H1 (cell line): Measurements from ENCODE around the gene ITM2B. TPM values are rescaled to one million over a fixed set of nuclear protein-coding genes. Genes with fewer than 3 reads are reported as not detected.

ENCODE experiments used
- CTCF ChIA-PET: fragments of 300-600 bp; sonication (Branson Sonifier 250); formaldehyde crosslinking; loops from one replicate; lab custom pipeline; 2021; ENCODE audit not compliant: partially characterized antibody; lab: Charles Lee
- POLR2A ChIA-PET: fragments of 300-600 bp; sonication (Branson Sonifier 250); formaldehyde crosslinking; loops from one replicate; lab custom pipeline; 2021; ENCODE audit warnings: inconsistent platforms; ENCODE audit not compliant: partially characterized antibody; lab: Charles Lee
- DNase-seq, 2 experiments: peaks; one replicate each; pipeline versions ENCODE4 v3.0.0 to v3.0.0-alpha.2; 2010 to 2022; ENCODE audit warnings: low spot score in 2 of 2, low read depth in 1 of 2, mixed read lengths in 1 of 2
- FAIRE-seq: peaks from 2 replicates; lab custom pipeline; 2011; peaks lifted over from hg19 to GRCh38; lab: Jason Lieb, UNC
- H2AFZ ChIP-seq: 2 replicates; pipeline ENCODE4 v1.8.1; 2012; ENCODE audit warnings: low read length, inconsistent platforms
- H2AK5ac ChIP-seq: 2 replicates; pipeline ENCODE4 v1.6.1; 2013; ENCODE audit warnings: low read depth, low read length
- H2BK120ac ChIP-seq: replicated peaks from 2 replicates; pipeline ENCODE3; 2013; ENCODE audit warnings: low read depth, low read length, inconsistent platforms
- H2BK12ac ChIP-seq: 2 replicates; pipeline ENCODE4 v1.6.1; 2013; ENCODE audit warnings: low read depth, low read length
- H2BK15ac ChIP-seq: 2 replicates; pipeline ENCODE4 v1.6.1; 2013; ENCODE audit warnings: low read length
- H2BK20ac ChIP-seq: 2 replicates; pipeline ENCODE4 v1.6.1; 2013; ENCODE audit warnings: low read length
- H2BK5ac ChIP-seq: 2 replicates; pipeline ENCODE4 v1.6.1; 2013; ENCODE audit warnings: low read depth, low read length
- H3K14ac ChIP-seq: 2 replicates; pipeline ENCODE4 v1.6.1; 2013; ENCODE audit warnings: inconsistent platforms; ENCODE audit not compliant: insufficient read length
- H3K18ac ChIP-seq: 2 replicates; pipeline ENCODE4 v1.6.1; 2013; ENCODE audit warnings: low read length; ENCODE audit errors: extremely low read depth
- H3K23ac ChIP-seq: 2 replicates; pipeline ENCODE4 v1.6.1; 2013; ENCODE audit warnings: inconsistent platforms; ENCODE audit not compliant: insufficient read length
- H3K23me2 ChIP-seq: 2 replicates; pipeline ENCODE4 v1.6.1; 2013; ENCODE audit warnings: low read depth, low read length
- H3K27ac ChIP-seq: 2 replicates; pipeline ENCODE4 v1.6.1; 2011; ENCODE audit warnings: low read depth, low read length, inconsistent platforms
- H3K27me3 ChIP-seq, 4 experiments: replicated peaks in 1 of 4; 1 replicate in 1 of 4; 2 replicates in 3 of 4; pipeline versions ENCODE4 v1.6.1 to v1.8.1; 2011 to 2013; ENCODE audit warnings: low read length in 3 of 4, mild to moderate bottlenecking in 3 of 4, inconsistent platforms in 2 of 4, mixed read lengths in 2 of 4, moderate library complexity in 1 of 4; ENCODE audit not compliant: control insufficient read depth in 3 of 4, insufficient read depth in 3 of 4; ENCODE audit errors: extremely low read depth in 1 of 4
- H3K36me3 ChIP-seq, 4 experiments: 2 replicates each; pipeline versions ENCODE4 v1.6.1 to v1.8.1; 2011 to 2013; ENCODE audit warnings: mild to moderate bottlenecking in 4 of 4, low read length in 3 of 4, moderate library complexity in 2 of 4, control low read depth in 1 of 4, inconsistent platforms in 1 of 4; ENCODE audit not compliant: insufficient read depth in 4 of 4, control insufficient read depth in 2 of 4
- H3K4ac ChIP-seq: replicated peaks from 2 replicates; pipeline ENCODE3; 2013; ENCODE audit warnings: low read length, low read depth, mixed read lengths, inconsistent platforms; ENCODE audit not compliant: insufficient read length
- H3K4me1 ChIP-seq, 4 experiments: replicated peaks in 1 of 4; 1 replicate in 1 of 4; 2 replicates in 3 of 4; pipeline versions ENCODE4 v1.6.1 to v1.8.1; 2011 to 2013; ENCODE audit warnings: low read length in 3 of 4, inconsistent platforms in 2 of 4, mixed read lengths in 1 of 4; ENCODE audit not compliant: insufficient read depth in 4 of 4, control insufficient read depth in 3 of 4
- H3K4me2 ChIP-seq, 2 experiments: 2 replicates each; pipeline versions ENCODE4 v1.6.1 to v1.8.1; 2011 to 2013; ENCODE audit warnings: low read depth in 2 of 2, low read length in 2 of 2, control low read depth in 1 of 2, inconsistent platforms in 1 of 2, mild to moderate bottlenecking in 1 of 2; ENCODE audit not compliant: insufficient read depth in 1 of 2
- H3K4me3 ChIP-seq, 4 experiments: fragments of 200-600, 300-600 bp in 1 of 4; sonication (generic), shearing (Covaris generic), sonication (Bioruptor Twin) in 1 of 4; 2 replicates each; pipeline versions ENCODE4 v1.5.1 to v1.8.1; 2011 to 2016; ENCODE audit warnings: low read length in 4 of 4, low read depth in 3 of 4, control low read depth in 2 of 4, inconsistent platforms in 2 of 4, mild to moderate bottlenecking in 2 of 4, mixed read lengths in 1 of 4, moderate library complexity in 1 of 4; ENCODE audit not compliant: insufficient read depth in 2 of 4; ENCODE audit errors: extremely low read depth in 1 of 4
- H3K56ac ChIP-seq: replicated peaks from 2 replicates; pipeline ENCODE3; 2013; ENCODE audit warnings: low read depth, mild to moderate bottlenecking, mixed read lengths, low read length, inconsistent platforms; ENCODE audit not compliant: insufficient read length
- H3K79me1 ChIP-seq: 2 replicates; pipeline ENCODE4 v1.6.1; 2013; ENCODE audit warnings: low read depth, low read length, control low read depth
- H3K79me2 ChIP-seq, 2 experiments: 2 replicates each; pipeline versions ENCODE4 v1.6.1 to v1.8.1; 2012 to 2013; ENCODE audit warnings: low read length in 2 of 2, mild to moderate bottlenecking in 2 of 2, inconsistent platforms in 1 of 2; ENCODE audit not compliant: insufficient read depth in 2 of 2, control insufficient read depth in 1 of 2
- H3K9ac ChIP-seq, 4 experiments: replicated peaks in 1 of 4; 1 replicate in 1 of 4; 2 replicates in 3 of 4; pipeline versions ENCODE4 v1.6.1 to v1.8.1; 2011 to 2013; ENCODE audit warnings: low read depth in 3 of 4, low read length in 3 of 4, control low read depth in 2 of 4, mild to moderate bottlenecking in 2 of 4, moderate library complexity in 2 of 4, inconsistent platforms in 1 of 4; ENCODE audit errors: extremely low read depth in 1 of 4
- H3K9me3 ChIP-seq, 2 experiments: 2 replicates each; pipeline versions ENCODE4 v1.6.1 to v1.8.1; 2012 to 2013; ENCODE audit warnings: mild to moderate bottlenecking in 2 of 2, moderate library complexity in 2 of 2, control low read depth in 1 of 2, inconsistent platforms in 1 of 2, low read depth in 1 of 2, low read length in 1 of 2, mixed read lengths in 1 of 2; ENCODE audit not compliant: insufficient read depth in 2 of 2
- H4K20me1 ChIP-seq, 2 experiments: replicated peaks in 1 of 2; 2 replicates each; pipeline versions ENCODE3 to v1.8.1; 2011 to 2013; ENCODE audit warnings: inconsistent platforms in 2 of 2, low read length in 2 of 2, mild to moderate bottlenecking in 1 of 2; ENCODE audit not compliant: insufficient read depth in 2 of 2, control insufficient read depth in 1 of 2
- H4K5ac ChIP-seq: 2 replicates; pipeline ENCODE4 v1.6.1; 2013; ENCODE audit warnings: low read length, low read depth, mixed read lengths, inconsistent platforms; ENCODE audit not compliant: insufficient read length
- H4K8ac ChIP-seq: 2 replicates; pipeline ENCODE4 v1.8.0; 2013; ENCODE audit warnings: mild to moderate bottlenecking, moderate library complexity, low read length, inconsistent platforms; ENCODE audit not compliant: insufficient read depth; ENCODE audit errors: extremely low read depth
- H4K91ac ChIP-seq: replicated peaks from 2 replicates; pipeline ENCODE3; 2013; ENCODE audit warnings: low read length, mixed read lengths, inconsistent platforms; ENCODE audit not compliant: insufficient read length
- ATF2 ChIP-seq: IDR thresholded peaks from 2 replicates; pipeline ENCODE4 v1.6.1; 2012; ENCODE audit warnings: low read length, inconsistent platforms
- BACH1 ChIP-seq: IDR thresholded peaks from 2 replicates; pipeline ENCODE4 v1.6.1; 2012; ENCODE audit warnings: low read length, improper control_type of control experiment
- CBX5 ChIP-seq: fragments of 300-800, 300-1000 bp; sonication (generic); IDR thresholded peaks from 2 replicates; pipeline ENCODE4 v1.7.1; 2016; ENCODE audit warnings: antibody characterized with exemption, low read length, low read depth
- CHD1 ChIP-seq: IDR thresholded peaks from 2 replicates; pipeline ENCODE4 v1.6.1; 2012; ENCODE audit warnings: low read depth, low read length, improper control_type of control experiment
- CHD2 ChIP-seq: IDR thresholded peaks from 2 replicates; pipeline ENCODE4 v1.6.1; 2012; ENCODE audit warnings: low read length, improper control_type of control experiment
- NRF1 ChIP-seq: IDR thresholded peaks from 2 replicates; pipeline ENCODE4 v1.6.1; 2011; ENCODE audit warnings: mild to moderate bottlenecking, low read depth, low read length, improper control_type of control experiment
- RNF2 ChIP-seq: fragments of 200-900, 300-1000 bp; sonication (generic); IDR thresholded peaks from 2 replicates; pipeline ENCODE4 v1.7.1; 2016; ENCODE audit warnings: borderline replicate concordance, low read depth, mild to moderate bottlenecking, antibody characterized with exemption, low read length; ENCODE audit not compliant: poor library complexity, severe bottlenecking; ENCODE audit errors: missing control alignments
- WGBS, 2 experiments: shearing (Covaris generic) in 1 of 2; methylation state at CpG; one replicate each; pipeline versions ENCODE4 v1.1.6 to v1.1.7; 2013 to 2015; ENCODE audit warnings: low lambda C conversion rate in 2 of 2, mixed read lengths in 2 of 2, inconsistent platforms in 1 of 2, low coverage in 1 of 2, missing lambda C conversion rate in 1 of 2; ENCODE audit not compliant: insufficient replicate concordance in 2 of 2, insufficient coverage in 1 of 2, insufficient read length in 1 of 2; ENCODE audit errors: extremely low coverage in 1 of 2, missing lambda C conversion rate in 1 of 2; 5-methylcytosine and 5-hydroxymethylcytosine counted together
- polyA plus RNA-seq, 7 experiments: library from polyadenylated mRNA; depleted of rRNA in 3 of 7; stranded (reverse) in 5 of 7; unstranded in 2 of 7; fragments of >200 nt in 5 of 7; fragments of 200-250 nt in 2 of 7; gene quantifications; 1 replicate in 5 of 7; 2 replicates in 1 of 7; 4 replicates in 1 of 7; pipeline versions ENCODE4 v1.2.1 to v1.2.3, GENCODE V29; 2011 to 2013; ENCODE audit warnings: missing spikeins in 2 of 7, mixed read lengths in 2 of 7
- total RNA-seq: library from RNA; stranded (reverse); fragmentation: NEBNext Ultra II Directional; extraction: Animal tissue kit (Norgen Biotek cat#: 25700); gene quantifications from 2 replicates; pipeline ENCODE4 v1.2.1, GENCODE V29; 2021

The ITM2B gene
- total and polyA plus RNA-seq, 2 of the 8 experiments (the other 6 are each of a cell fraction or from before 2014, with no cell fraction given): 132 to 184 TPM

GRCh38 chr13:48221686-48222187 is 11.3 kb upstream of the ITM2B start:
- Histone ChIP-seq H2BK120ac (no peak overlapping the region), H2BK15ac (no peak overlapping the region), H3K36me3 (no peaks in the 10 kb centered on the region), H3K9me3 (peaks cover 0 to under 1% of the 10 kb centered on the region in 2 experiments; a peak in 1 of 4 replicates), H3K23me2 (no peaks in the 10 kb centered on the region), H3K9ac (no peak overlapping the region), H3K27me3 (no peaks in the 10 kb centered on the region), H2BK5ac (no peak overlapping the region), H2BK12ac (no peak overlapping the region), H3K4me3 (no peak overlapping the region), H3K79me2 (no peaks in the 10 kb centered on the region), H3K4me1 (no peaks in the 10 kb centered on the region), H3K79me1 (no peaks in the 10 kb centered on the region), H2AK5ac (no peak overlapping the region), H3K56ac (no peak overlapping the region), H3K4me2 (no peak overlapping the region), H3K18ac (no peak overlapping the region), H3K4ac (no peak overlapping the region), H3K27ac (no peak overlapping the region), H3K14ac (no peak overlapping the region), H2BK20ac (no peak overlapping the region), H4K20me1 (no peaks in the 10 kb centered on the region), H2AFZ (no peak overlapping the region), H4K91ac (no peak overlapping the region), H4K5ac (no peak overlapping the region), H4K8ac (no peak overlapping the region), H3K23ac (no peak overlapping the region)
- FAIRE-seq (no peak), DNase-seq (no peak)
- ChIA-PET CTCF (interaction anchor here (0.7 to 1.4 kb wide), 2 partner anchors 37 to 1396 kb away, joined by 3 read pairs; no protein-coding TSS in a partner anchor), POLR2A (interaction anchor here (0.7 to 1.4 kb wide), 4 partner anchors 8 to 14 kb away, joined by 3 to 4 read pairs (median 4); partner anchors contain the start of gene ITM2B)
- 82% methylated on average over 4 of the region's 4 CpGs; no CpG with 5 or more reads in 1 of the 2 experiments for WGBS, 2 experiments
- no peak for TF ChIP-seq RNF2
- no peak for TF ChIP-seq CHD2
- no peak for TF ChIP-seq BACH1
- TF ChIP-seq CBX5: no peak
- TF ChIP-seq CHD1: no peak
- TF ChIP-seq NRF1: no peak
- no peak for TF ChIP-seq ATF2
